Fibroblast of lung (primary cell): ENCODE data around the gene SORL1. TPM values are rescaled to one million over a fixed set of nuclear protein-coding genes. Genes with fewer than 3 reads are reported as not detected.

Source experiments
- DNase-seq, 2 donors: peaks; one replicate each; pipeline versions ENCODE4 v3.0.0 to v3.0.0-alpha.2; 2010; ENCODE audit warnings: low read depth in 2 of 2
- H2AFZ ChIP-seq: 2 replicates; pipeline ENCODE4 v1.5.1; 2012; ENCODE audit warnings: low read length, control low read depth, inconsistent platforms
- H3K27ac ChIP-seq: 2 replicates; pipeline ENCODE4 v1.5.1; 2011; ENCODE audit warnings: low read length, control low read depth; ENCODE audit not compliant: insufficient read depth
- H3K27me3 ChIP-seq: 2 replicates; pipeline ENCODE4 v1.5.1; 2011; ENCODE audit warnings: mild to moderate bottlenecking, low read length; ENCODE audit not compliant: control insufficient read depth, insufficient read depth
- H3K36me3 ChIP-seq: 2 replicates; pipeline ENCODE4 v1.5.1; 2011; ENCODE audit warnings: low read length; ENCODE audit not compliant: control insufficient read depth, insufficient read depth
- H3K4me1 ChIP-seq: 2 replicates; pipeline ENCODE4 v1.5.1; 2011; ENCODE audit warnings: low read length; ENCODE audit not compliant: control insufficient read depth, insufficient read depth; ENCODE audit errors: extremely low read depth
- H3K4me2 ChIP-seq: 2 replicates; pipeline ENCODE4 v1.5.1; 2011; ENCODE audit warnings: low read length, control low read depth; ENCODE audit not compliant: insufficient read depth; ENCODE audit errors: extremely low read depth
- H3K4me3 ChIP-seq, 4 experiments: fragments of 200-600 bp in 1 of 4; sonication (generic) in 1 of 4; replicated peaks in 1 of 4; 2 replicates each; pipeline ENCODE4 v1.5.1; 2011 to 2016; ENCODE audit warnings: low read length in 4 of 4, low read depth in 3 of 4, mild to moderate bottlenecking in 3 of 4, control low read depth in 2 of 4, inconsistent platforms in 1 of 4, mixed read lengths in 1 of 4; ENCODE audit not compliant: insufficient read depth in 1 of 4; ENCODE audit errors: control extremely low read depth in 1 of 4
- H3K79me2 ChIP-seq: 2 replicates; pipeline ENCODE4 v1.5.1; 2012; ENCODE audit warnings: mild to moderate bottlenecking, low read length, inconsistent platforms; ENCODE audit not compliant: control insufficient read depth, insufficient read depth
- H3K9ac ChIP-seq: 2 replicates; pipeline ENCODE4 v1.5.1; 2011; ENCODE audit warnings: mild to moderate bottlenecking, low read length, control low read depth; ENCODE audit not compliant: insufficient read depth
- H3K9me3 ChIP-seq: 2 replicates; pipeline ENCODE4 v1.5.1; 2012; ENCODE audit warnings: low read depth, low read length; ENCODE audit not compliant: control insufficient read depth, insufficient read depth
- H4K20me1 ChIP-seq: 2 replicates; pipeline ENCODE4 v1.5.1; 2011; ENCODE audit warnings: low read length; ENCODE audit not compliant: control insufficient read depth, insufficient read depth; ENCODE audit errors: extremely low read depth
- EZH2 ChIP-seq: IDR thresholded peaks from 2 replicates; pipeline ENCODE4 v1.5.1; 2012; ENCODE audit warnings: low read length, control low read depth, mild to moderate bottlenecking; ENCODE audit errors: missing control alignments
- polyA plus RNA-seq, 2 donors: library from polyadenylated mRNA; depleted of rRNA in 1 of 2; stranded (reverse) in 1 of 2; unstranded in 1 of 2; fragments of >200 nt; gene quantifications; 2 replicates each; pipeline ENCODE4 v1.2.1, GENCODE V29; 2011 to 2012; ENCODE audit warnings: missing spikeins in 1 of 2
- total RNA-seq: library from RNA; depleted of rRNA; stranded (reverse); fragments of >200 nt; gene quantifications from 2 replicates; pipeline ENCODE4 v1.2.1, GENCODE V29; 2014
- TF ChIP-seq, protein P1 (sequence below), 2 donors: IDR thresholded peaks in 1 of 2; conservative IDR thresholded peaks in 1 of 2; 1 replicate in 1 of 2; 2 replicates in 1 of 2; pipeline ENCODE4 v1.5.1; 2011 to 2012; ENCODE audit warnings: low read length in 2 of 2, control low read depth in 1 of 2, inconsistent platforms in 1 of 2, low read depth in 1 of 2, mild to moderate bottlenecking in 1 of 2

SORL1 gene
- total and polyA plus RNA-seq, 2 donors (not counting 1 experiment from before 2014, with no cell fraction given), result 0.58 to 10.9 TPM

DNA sequence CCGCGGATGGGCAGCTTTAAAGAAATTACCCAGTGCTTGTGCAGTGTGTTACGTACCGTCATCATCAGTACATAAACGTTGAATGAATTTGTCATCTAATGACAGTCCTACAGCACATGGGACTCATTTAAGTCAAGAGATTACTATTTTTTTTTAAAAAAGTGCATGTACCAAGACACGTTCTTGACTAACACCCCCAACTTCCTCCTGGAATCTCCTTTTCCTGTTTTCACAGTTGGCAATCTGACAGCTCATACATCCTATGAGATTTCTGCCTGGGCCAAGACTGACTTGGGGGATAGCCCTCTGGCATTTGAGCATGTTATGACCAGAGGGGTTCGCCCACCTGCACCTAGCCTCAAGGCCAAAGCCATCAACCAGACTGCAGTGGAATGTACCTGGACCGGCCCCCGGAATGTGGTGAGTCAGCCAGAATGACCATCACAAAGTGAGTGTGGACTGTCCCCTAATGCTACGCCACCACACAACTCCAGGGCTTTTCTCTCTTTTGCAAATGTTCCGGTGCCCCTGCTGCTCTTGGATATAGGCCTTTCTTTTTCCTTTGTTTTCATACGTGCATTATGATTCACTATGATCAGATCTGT is 162.6 kb downstream of the SORL1 start:
- no peaks in the 10 kb centered on the region for H3K4me1 ChIP-seq
- H4K20me1 ChIP-seq, result no peaks in the 10 kb centered on the region
- H3K27me3 ChIP-seq, result peaks cover 2% of the 10 kb centered on the region
- H3K9ac ChIP-seq, result no peak overlapping the region
- H2AFZ ChIP-seq, result no peak overlapping the region
- TF ChIP-seq, protein P1, sequence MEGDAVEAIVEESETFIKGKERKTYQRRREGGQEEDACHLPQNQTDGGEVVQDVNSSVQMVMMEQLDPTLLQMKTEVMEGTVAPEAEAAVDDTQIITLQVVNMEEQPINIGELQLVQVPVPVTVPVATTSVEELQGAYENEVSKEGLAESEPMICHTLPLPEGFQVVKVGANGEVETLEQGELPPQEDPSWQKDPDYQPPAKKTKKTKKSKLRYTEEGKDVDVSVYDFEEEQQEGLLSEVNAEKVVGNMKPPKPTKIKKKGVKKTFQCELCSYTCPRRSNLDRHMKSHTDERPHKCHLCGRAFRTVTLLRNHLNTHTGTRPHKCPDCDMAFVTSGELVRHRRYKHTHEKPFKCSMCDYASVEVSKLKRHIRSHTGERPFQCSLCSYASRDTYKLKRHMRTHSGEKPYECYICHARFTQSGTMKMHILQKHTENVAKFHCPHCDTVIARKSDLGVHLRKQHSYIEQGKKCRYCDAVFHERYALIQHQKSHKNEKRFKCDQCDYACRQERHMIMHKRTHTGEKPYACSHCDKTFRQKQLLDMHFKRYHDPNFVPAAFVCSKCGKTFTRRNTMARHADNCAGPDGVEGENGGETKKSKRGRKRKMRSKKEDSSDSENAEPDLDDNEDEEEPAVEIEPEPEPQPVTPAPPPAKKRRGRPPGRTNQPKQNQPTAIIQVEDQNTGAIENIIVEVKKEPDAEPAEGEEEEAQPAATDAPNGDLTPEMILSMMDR (conservative IDR thresholded peaks at IDR 0.05 in 1 of 2, IDR thresholded peaks at IDR 0.05 in 1 of 2; ENCODE audit: low read depth in 1 of 2, low read length in 2 of 2), result no peak
- TF ChIP-seq EZH2, result no peak
- no peaks in the 10 kb centered on the region for H3K79me2 ChIP-seq
- H3K36me3 ChIP-seq, result no peaks in the 10 kb centered on the region
- H3K27ac ChIP-seq, result no peak overlapping the region
- peak in 1 of 2 donors; percentile 10 for DNase-seq
- no peaks in the 10 kb centered on the region for H3K9me3 ChIP-seq
- H3K4me2 ChIP-seq, result no peak overlapping the region
- H3K4me3 ChIP-seq, result no peak overlapping the region

DNA sequence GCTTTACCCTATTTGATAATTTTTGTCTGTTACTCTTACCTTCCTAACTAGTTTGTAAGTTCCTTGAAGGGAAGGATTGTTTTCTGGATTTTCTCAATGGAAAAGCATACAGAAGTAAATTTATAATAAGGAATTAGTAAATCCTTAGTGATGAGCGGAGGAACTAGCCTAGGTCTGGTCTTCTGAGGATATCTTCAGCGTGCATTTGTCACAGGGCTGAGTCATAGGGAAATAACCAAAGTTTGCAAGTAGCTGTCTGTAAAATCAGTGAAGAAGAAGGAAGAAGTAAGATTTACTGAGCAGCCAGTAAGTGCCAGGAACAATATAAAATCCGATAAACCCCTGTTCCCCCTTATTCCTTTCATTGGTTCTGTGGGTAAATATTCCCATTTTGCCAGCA is 163.4 kb downstream of the SORL1 start:
- H2AFZ ChIP-seq, result no peak overlapping the region
- no peaks in the 10 kb centered on the region for H3K9me3 ChIP-seq
- H3K27me3 ChIP-seq, result no peaks in the 10 kb centered on the region
- no peak for TF ChIP-seq EZH2
- TF ChIP-seq, protein P1 (conservative IDR thresholded peaks at IDR 0.05 in 1 of 2, IDR thresholded peaks at IDR 0.05 in 1 of 2; ENCODE audit: low read depth in 1 of 2, low read length in 2 of 2), result no peak
- H3K79me2 ChIP-seq, result no peaks in the 10 kb centered on the region
- H3K9ac ChIP-seq, result no peak overlapping the region
- H3K27ac ChIP-seq, result no peak overlapping the region
- no peaks in the 10 kb centered on the region for H3K36me3 ChIP-seq
- no peak overlapping the region for H3K4me3 ChIP-seq
- no peaks in the 10 kb centered on the region for H3K4me1 ChIP-seq
- H4K20me1 ChIP-seq, result no peaks in the 10 kb centered on the region
- peak; percentile 28 to 73 for DNase-seq
- H3K4me2 ChIP-seq, result no peak overlapping the region

DNA sequence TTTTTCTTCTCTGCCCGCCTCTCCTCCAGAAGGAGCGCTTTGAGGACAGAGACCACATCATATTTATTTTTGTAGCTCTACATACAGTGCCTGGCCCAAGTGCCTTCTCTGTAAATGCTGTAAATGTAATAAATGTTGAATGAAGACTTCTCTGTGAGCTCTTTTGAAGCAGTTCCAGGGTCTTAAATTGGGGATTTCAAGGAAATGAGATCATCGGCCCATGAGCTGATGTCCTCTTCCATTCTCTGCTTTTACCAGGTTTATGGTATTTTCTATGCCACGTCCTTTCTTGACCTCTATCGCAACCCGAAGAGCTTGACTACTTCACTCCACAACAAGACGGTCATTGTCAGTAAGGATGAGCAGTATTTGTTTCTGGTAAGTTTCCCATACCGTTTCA is 166.4 kb downstream of the SORL1 start:
- TF ChIP-seq EZH2, result no peak
- TF ChIP-seq, protein P1 (conservative IDR thresholded peaks at IDR 0.05 in 1 of 2, IDR thresholded peaks at IDR 0.05 in 1 of 2; ENCODE audit: low read depth in 1 of 2, low read length in 2 of 2), result no peak
- Histone ChIP-seq H3K4me3 (no peak overlapping the region), H2AFZ (no peak overlapping the region), H3K79me2 (no peaks in the 10 kb centered on the region), H4K20me1 (no peaks in the 10 kb centered on the region), H3K4me2 (no peak overlapping the region), H3K27ac (no peak overlapping the region), H3K27me3 (no peaks in the 10 kb centered on the region), H3K36me3 (no peaks in the 10 kb centered on the region), H3K9ac (no peak overlapping the region), H3K4me1 (no peaks in the 10 kb centered on the region), H3K9me3 (no peaks in the 10 kb centered on the region)
- DNase-seq, result no peak
